HCT116 (cell line): ENCODE data around the gene NFATC1. TPM values are rescaled to one million over a fixed set of nuclear protein-coding genes. Genes with fewer than 3 reads are reported as not detected.

Source experiments
- ATAC-seq: fragments of 200-7000 bp; cut with Tn5 transposase; 2 replicates; pipeline ENCODE4 v1.9.1; 2020; ENCODE audit warnings: mild to moderate bottlenecking, moderate library complexity
- BruUV-seq: library from RNA; stranded (reverse); fragments of 400-500 nt; replicated peaks from 2 replicates; lab custom pipeline; 2021; lab: Mats Ljungman, UMichigan
- CTCF ChIA-PET: fragments of 300-600 bp; sonication (Branson Sonifier 250); formaldehyde crosslinking; loops from one replicate; lab custom pipeline; 2021; ENCODE audit warnings: antibody characterized with exemption; lab: Charles Lee
- POLR2A ChIA-PET: fragments of 300-600, 350-600 bp; sonication (Branson Sonifier 250); formaldehyde crosslinking; loops from one replicate; lab custom pipeline; 2021; ENCODE audit warnings: antibody characterized with exemption; lab: Charles Lee
- RAD21 ChIA-PET, 2 experiments: fragments of 300-600 bp; sonication (Branson Sonifier 250); formaldehyde crosslinking; loops; one replicate each; lab custom pipeline; 2023; ENCODE audit warnings: low total read pairs in 2 of 2; ENCODE audit not compliant: uncharacterized antibody in 2 of 2, unreplicated experiment in 2 of 2, low non-redundant PET in 1 of 2; lab: Charles Lee
- DNase-seq: peaks from one replicate; pipeline ENCODE4 v3.0.0-alpha.2; 2010; ENCODE audit warnings: low read depth, low spot score
- H2AFZ ChIP-seq: fragments of 200-600 bp; shearing (Covaris generic), sonication (generic); 2 replicates; pipeline ENCODE4 v1.6.1; 2017; ENCODE audit warnings: low read depth, mixed run types, mixed read lengths, antibody characterized with exemption, low read length; ENCODE audit not compliant: poor library complexity, severe bottlenecking
- H3K27ac ChIP-seq: 2 replicates; pipeline ENCODE4 v1.5.1; 2012; ENCODE audit warnings: low read depth, low read length
- H3K27me3 ChIP-seq: fragments of 200-600 bp; sonication (generic); 2 replicates; pipeline ENCODE4 v1.6.1; 2016; ENCODE audit warnings: mixed run types, low read length, mixed read lengths; ENCODE audit not compliant: insufficient read depth
- H3K36me3 ChIP-seq, 2 experiments: fragments of 200-500 bp in 1 of 2; fragments of 200-600 bp in 1 of 2; sonication (Bioruptor generic) in 1 of 2; sonication (generic) in 1 of 2; 2 replicates each; pipeline versions ENCODE4 v1.5.1 to v1.6.1; 2014 to 2016; ENCODE audit warnings: low read length in 2 of 2, inconsistent platforms in 1 of 2, mixed read lengths in 1 of 2, mixed run types in 1 of 2; ENCODE audit not compliant: insufficient read depth in 2 of 2, control insufficient read depth in 1 of 2
- H3K4me1 ChIP-seq, 2 experiments: fragments of 200-600 bp in 1 of 2; sonication (generic) in 1 of 2; 2 replicates each; pipeline versions ENCODE4 v1.5.1 to v1.6.1; 2012 to 2017; ENCODE audit warnings: low read length in 2 of 2, inconsistent platforms in 1 of 2, mild to moderate bottlenecking in 1 of 2, mixed read lengths in 1 of 2, mixed run types in 1 of 2, moderate library complexity in 1 of 2; ENCODE audit not compliant: insufficient read depth in 2 of 2, control insufficient read depth in 1 of 2
- H3K4me2 ChIP-seq: fragments of 200-600 bp; sonication (generic); 2 replicates; pipeline ENCODE4 v1.6.1; 2017; ENCODE audit warnings: mixed run types, low read length, mixed read lengths
- H3K4me3 ChIP-seq, 2 experiments: fragments of 200-600 bp in 1 of 2; sonication (generic) in 1 of 2; replicated peaks in 1 of 2; 2 replicates each; pipeline ENCODE4 v1.5.1; 2011 to 2016; ENCODE audit warnings: low read length in 2 of 2, control low read depth in 1 of 2, low read depth in 1 of 2, mild to moderate bottlenecking in 1 of 2, mixed read lengths in 1 of 2, mixed run types in 1 of 2
- H3K79me2 ChIP-seq: fragments of 200-600 bp; sonication (generic); 2 replicates; pipeline ENCODE4 v1.6.1; 2017; ENCODE audit warnings: mild to moderate bottlenecking, mixed run types, low read length, moderate library complexity, mixed read lengths; ENCODE audit not compliant: insufficient read depth
- H3K9ac ChIP-seq: fragments of 200-600 bp; sonication (generic); 2 replicates; pipeline ENCODE4 v1.6.1; 2016; ENCODE audit warnings: low read length, mixed read lengths
- H3K9me2 ChIP-seq: fragments of 200-600 bp; sonication (generic), shearing (Covaris generic); 2 replicates; pipeline ENCODE4 v1.6.1; 2017; ENCODE audit warnings: mixed run types, mild to moderate bottlenecking, moderate library complexity; ENCODE audit not compliant: insufficient read depth
- H3K9me3 ChIP-seq, 2 experiments: fragments of 200-500 bp in 1 of 2; fragments of 200-600 bp in 1 of 2; sonication (Bioruptor generic) in 1 of 2; sonication (generic) in 1 of 2; 2 replicates each; pipeline ENCODE4 v1.6.1; 2014 to 2017; ENCODE audit warnings: low read length in 2 of 2, mixed read lengths in 2 of 2, inconsistent platforms in 1 of 2, low read depth in 1 of 2, mild to moderate bottlenecking in 1 of 2, mixed run types in 1 of 2, moderate library complexity in 1 of 2; ENCODE audit not compliant: control insufficient read depth in 1 of 2, insufficient read depth in 1 of 2
- H4K20me1 ChIP-seq: fragments of 200-600 bp; sonication (generic), shearing (Covaris generic); 2 replicates; pipeline ENCODE4 v1.6.1; 2017; ENCODE audit warnings: mixed run types, mild to moderate bottlenecking, moderate library complexity; ENCODE audit not compliant: insufficient read depth
- CBX3 ChIP-seq: IDR thresholded peaks from 2 replicates; pipeline ENCODE4 v1.6.1; 2012; ENCODE audit warnings: low read depth
- CEBPB ChIP-seq: IDR thresholded peaks from 2 replicates; pipeline ENCODE4 v1.6.1; 2012; ENCODE audit warnings: low read depth
- EGR1 ChIP-seq: IDR thresholded peaks from 2 replicates; pipeline ENCODE4 v1.6.1; 2012; ENCODE audit warnings: low read depth
- ELF1 ChIP-seq: IDR thresholded peaks from 2 replicates; pipeline ENCODE4 v1.6.1; 2012; ENCODE audit warnings: low read depth, borderline replicate concordance
- EZH2phosphoT487 ChIP-seq: fragments of 200-600 bp; IDR thresholded peaks from 2 replicates; pipeline ENCODE4 v1.6.1; 2018; ENCODE audit warnings: antibody characterized with exemption, borderline replicate concordance
- FOSL1 ChIP-seq: IDR thresholded peaks from 2 replicates; pipeline ENCODE4 v1.6.1; 2012; ENCODE audit warnings: low read depth
- SIN3A ChIP-seq: IDR thresholded peaks from 2 replicates; pipeline ENCODE4 v1.6.1; 2012; ENCODE audit warnings: low read depth
- SP1 ChIP-seq: IDR thresholded peaks from 2 replicates; pipeline ENCODE4 v1.6.1; 2012; ENCODE audit warnings: low read depth
- SRF ChIP-seq: IDR thresholded peaks from 2 replicates; pipeline ENCODE4 v1.6.1; 2012; ENCODE audit warnings: low read depth
- YY1 ChIP-seq: IDR thresholded peaks from 2 replicates; pipeline ENCODE4 v1.6.1; 2011; ENCODE audit warnings: low read length, low read depth, moderate library complexity, mild to moderate bottlenecking; ENCODE audit not compliant: insufficient replicate concordance; ENCODE audit errors: extremely low read depth
- ZFX ChIP-seq: fragments of 450-650 bp; IDR thresholded peaks from 2 replicates; pipeline ENCODE4 v1.6.1; 2017
- intact Hi-C: fragments of 100-400 bp; cut with micrococcal nuclease; formaldehyde crosslinking; loops from 2 replicates; pipeline ENCODE4 v1.10.0; 2022
- total RNA-seq: library from RNA; stranded (reverse); gene quantifications from one replicate; pipeline ENCODE4 v1.2.1, GENCODE V29; 2021; ENCODE audit not compliant: unreplicated experiment
- TF ChIP-seq, protein P1 (sequence below): IDR thresholded peaks from 2 replicates; pipeline ENCODE4 v1.6.1; 2012
- TF ChIP-seq, protein P2 (sequence below): IDR thresholded peaks from 2 replicates; pipeline ENCODE4 v1.6.1; 2011; ENCODE audit warnings: mild to moderate bottlenecking, low read length, moderate library complexity; ENCODE audit not compliant: insufficient replicate concordance; ENCODE audit errors: extremely low read depth

NFATC1 gene
- total RNA-seq, 1 experiment from 2014 or later = 20.8 TPM

DNA sequence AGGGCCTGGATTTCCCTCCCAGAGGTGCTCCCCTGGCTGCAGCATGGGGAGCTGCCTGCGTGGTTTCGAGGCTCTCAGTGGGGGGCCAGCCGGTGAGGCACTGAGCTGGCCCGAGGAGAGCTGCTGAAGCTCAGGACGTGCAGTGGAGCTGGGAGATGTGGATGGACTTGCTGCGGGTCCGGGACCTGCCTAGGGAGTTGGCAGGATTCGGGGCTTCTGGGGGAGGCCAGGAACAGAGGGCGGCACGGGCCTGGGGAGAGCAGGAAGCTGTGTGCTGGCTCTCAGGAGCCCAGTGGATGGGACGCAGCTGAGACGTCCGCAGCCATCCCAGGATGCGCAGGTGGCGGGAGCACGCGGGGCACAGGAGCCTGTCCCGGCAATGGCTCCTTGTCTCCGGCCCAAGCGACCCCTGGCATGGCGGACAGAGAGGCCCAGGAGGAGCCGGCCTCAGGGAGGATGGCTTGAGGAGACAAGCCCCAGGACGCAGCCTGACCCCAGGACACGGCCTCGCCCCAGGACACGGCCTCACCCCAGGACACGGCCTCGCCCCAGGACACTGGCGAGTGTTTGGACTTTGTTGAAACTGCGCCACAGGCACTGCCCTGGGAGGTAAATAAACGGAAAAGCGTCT is 116.1 kb downstream of the NFATC1 start:
- no peaks in the 10 kb centered on the region for H3K9me2 ChIP-seq
- no peak overlapping the region for H3K9ac ChIP-seq
- POLR2A ChIA-PET = no interaction called here
- intact Hi-C loops = no loop called here
- no peaks in the 10 kb centered on the region for H3K4me1 ChIP-seq
- H2AFZ ChIP-seq = no peak overlapping the region
- RAD21 ChIA-PET = no interaction called here
- DNase-seq (no peak), ATAC-seq (no peak)
- no peak overlapping the region for H3K4me3 ChIP-seq
- no peak overlapping the region for H3K27ac ChIP-seq
- H4K20me1 ChIP-seq = no peaks in the 10 kb centered on the region
- H3K27me3 ChIP-seq = no peaks in the 10 kb centered on the region
- TF ChIP-seq SIN3A = no peak
- no peak for TF ChIP-seq YY1
- no TSS peak for BruUV-seq
- CTCF ChIA-PET = no interaction called here
- no peak overlapping the region for H3K4me2 ChIP-seq
- no peaks in the 10 kb centered on the region for H3K79me2 ChIP-seq
- H3K36me3 ChIP-seq = no peaks in the 10 kb centered on the region
- H3K9me3 ChIP-seq = no peaks in the 10 kb centered on the region

DNA sequence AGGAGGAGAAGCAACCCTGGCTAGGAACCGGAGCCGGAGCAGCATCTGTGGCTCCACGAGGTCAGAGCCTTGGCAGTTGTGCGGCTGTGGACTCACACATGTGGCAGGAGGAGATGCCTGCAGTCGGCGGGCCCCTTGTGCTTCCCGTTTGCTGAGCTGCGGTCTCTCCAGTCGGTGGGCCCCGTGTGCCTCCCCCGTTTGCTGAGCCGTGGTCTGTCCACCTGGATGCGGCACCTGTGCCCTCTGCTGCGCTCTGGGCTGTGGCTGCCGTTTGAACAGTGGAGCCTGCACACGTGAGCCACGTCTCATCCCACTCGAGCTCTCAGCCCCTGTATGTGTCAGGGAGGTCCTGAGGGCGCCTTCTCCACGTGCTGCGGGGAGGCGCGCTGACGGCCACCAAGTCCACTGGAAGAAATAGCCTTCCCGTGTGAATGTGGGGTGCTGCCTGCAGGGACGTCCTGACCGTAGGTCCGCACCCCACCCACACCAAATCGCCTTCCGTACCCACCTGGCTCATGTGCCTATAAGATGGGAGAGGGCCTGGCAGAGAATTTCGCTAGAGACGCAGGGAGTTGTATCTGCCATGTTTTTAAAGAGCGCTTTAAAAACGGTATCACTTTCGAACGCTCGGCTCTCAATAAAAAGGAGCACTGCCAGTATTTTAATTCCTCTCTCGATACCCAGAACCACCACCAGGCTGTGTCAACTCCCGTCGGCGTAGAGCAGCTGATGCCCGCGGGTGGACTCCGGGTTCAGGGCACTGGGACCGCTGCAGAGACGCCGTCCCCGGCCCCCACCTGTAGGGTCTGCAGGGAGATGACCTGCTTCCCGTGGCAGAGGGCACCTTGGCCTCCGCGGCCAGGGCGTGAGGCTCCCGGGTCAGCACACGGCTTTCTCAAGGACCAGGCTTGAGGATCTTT is 117.0 kb downstream of the NFATC1 start:
- TF ChIP-seq SIN3A (no peak), ELF1 (no peak), EGR1 (no peak), SRF (no peak), YY1 (no peak), EZH2phosphoT487 (no peak), FOSL1 (no peak), CEBPB (no peak), CBX3 (no peak), ZFX (no peak), SP1 (no peak)
- TF ChIP-seq, protein P1, sequence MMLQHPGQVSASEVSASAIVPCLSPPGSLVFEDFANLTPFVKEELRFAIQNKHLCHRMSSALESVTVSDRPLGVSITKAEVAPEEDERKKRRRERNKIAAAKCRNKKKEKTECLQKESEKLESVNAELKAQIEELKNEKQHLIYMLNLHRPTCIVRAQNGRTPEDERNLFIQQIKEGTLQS = no peak
- TF ChIP-seq, protein P2, sequence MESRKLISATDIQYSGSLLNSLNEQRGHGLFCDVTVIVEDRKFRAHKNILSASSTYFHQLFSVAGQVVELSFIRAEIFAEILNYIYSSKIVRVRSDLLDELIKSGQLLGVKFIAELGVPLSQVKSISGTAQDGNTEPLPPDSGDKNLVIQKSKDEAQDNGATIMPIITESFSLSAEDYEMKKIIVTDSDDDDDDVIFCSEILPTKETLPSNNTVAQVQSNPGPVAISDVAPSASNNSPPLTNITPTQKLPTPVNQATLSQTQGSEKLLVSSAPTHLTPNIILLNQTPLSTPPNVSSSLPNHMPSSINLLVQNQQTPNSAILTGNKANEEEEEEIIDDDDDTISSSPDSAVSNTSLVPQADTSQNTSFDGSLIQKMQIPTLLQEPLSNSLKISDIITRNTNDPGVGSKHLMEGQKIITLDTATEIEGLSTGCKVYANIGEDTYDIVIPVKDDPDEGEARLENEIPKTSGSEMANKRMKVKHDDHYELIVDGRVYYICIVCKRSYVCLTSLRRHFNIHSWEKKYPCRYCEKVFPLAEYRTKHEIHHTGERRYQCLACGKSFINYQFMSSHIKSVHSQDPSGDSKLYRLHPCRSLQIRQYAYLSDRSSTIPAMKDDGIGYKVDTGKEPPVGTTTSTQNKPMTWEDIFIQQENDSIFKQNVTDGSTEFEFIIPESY = no peak
- H3K27me3 ChIP-seq = no peaks in the 10 kb centered on the region
- BruUV-seq = no TSS peak
- H3K27ac ChIP-seq = no peak overlapping the region
- no peaks in the 10 kb centered on the region for H3K9me3 ChIP-seq
- no peaks in the 10 kb centered on the region for H4K20me1 ChIP-seq
- H2AFZ ChIP-seq = no peak overlapping the region
- H3K4me3 ChIP-seq = no peak overlapping the region
- intact Hi-C loops = no loop called here
- no peaks in the 10 kb centered on the region for H3K79me2 ChIP-seq
- ATAC-seq (no peak), DNase-seq (no peak)
- ChIA-PET RAD21 (no interaction called here), POLR2A (no interaction called here), CTCF (no interaction called here)
- H3K9me2 ChIP-seq = no peaks in the 10 kb centered on the region
- H3K4me2 ChIP-seq = no peak overlapping the region
- H3K4me1 ChIP-seq = no peaks in the 10 kb centered on the region
- no peak overlapping the region for H3K9ac ChIP-seq
- no peaks in the 10 kb centered on the region for H3K36me3 ChIP-seq
